Calu3 (cell line): Measurements from ENCODE around the gene SDCCAG8. TPM values are rescaled to one million over a fixed set of nuclear protein-coding genes. Genes with fewer than 3 reads are reported as not detected.

Source experiments
- BruUV-seq: library from RNA; stranded (reverse); fragments of 400-500 nt; replicated peaks from 2 replicates; lab custom pipeline; 2021; lab: Mats Ljungman, UMichigan
- CTCF ChIA-PET: fragments of 300-600 bp; sonication (Branson Sonifier 250); formaldehyde crosslinking; loops from one replicate; lab custom pipeline; 2022; ENCODE audit warnings: antibody characterized with exemption; lab: Charles Lee
- DNase-seq: peaks from one replicate; pipeline ENCODE4 v3.0.0; 2022
- H3K27ac Mint-ChIP-seq: one replicate; pipeline ENCODE4 v1.8.0; 2022; ENCODE audit warnings: mixed read lengths; ENCODE audit not compliant: unreplicated experiment
- H3K27me3 Mint-ChIP-seq: one replicate; pipeline ENCODE4 v1.8.0; 2022; ENCODE audit warnings: mixed read lengths; ENCODE audit not compliant: unreplicated experiment
- H3K36me3 Mint-ChIP-seq: one replicate; pipeline ENCODE4 v1.8.0; 2022; ENCODE audit warnings: mild to moderate bottlenecking, moderate library complexity, mixed read lengths; ENCODE audit not compliant: insufficient read depth, unreplicated experiment
- H3K4me1 Mint-ChIP-seq: one replicate; pipeline ENCODE4 v1.8.0; 2022; ENCODE audit warnings: mild to moderate bottlenecking, low read depth, mixed read lengths; ENCODE audit not compliant: unreplicated experiment
- H3K4me3 Mint-ChIP-seq: one replicate; pipeline ENCODE4 v1.8.0; 2022; ENCODE audit warnings: mild to moderate bottlenecking, low read depth, moderate library complexity, mixed read lengths; ENCODE audit not compliant: unreplicated experiment
- H3K9me3 Mint-ChIP-seq: one replicate; pipeline ENCODE4 v1.8.0; 2022; ENCODE audit warnings: low read depth, mixed read lengths; ENCODE audit not compliant: unreplicated experiment
- intact Hi-C: fragments of 100-400 bp; cut with micrococcal nuclease; formaldehyde crosslinking; loops from one replicate; pipeline ENCODE4 v1.10.0; 2022; ENCODE audit not compliant: unreplicated experiment
- total RNA-seq: library from RNA; stranded (reverse); gene quantifications from 2 replicates; pipeline ENCODE4 v1.2.3, GENCODE V29; 2022
- TF ChIP-seq, protein P1 (sequence below): fragments of 200-600 bp; IDR thresholded peaks from one replicate; pipeline ENCODE4 v1.8.0; 2022; ENCODE audit warnings: antibody characterized with exemption; ENCODE audit not compliant: unreplicated experiment

SDCCAG8 gene
- total RNA-seq, 1 experiment from 2014 or later = 67.3 TPM

DNA sequence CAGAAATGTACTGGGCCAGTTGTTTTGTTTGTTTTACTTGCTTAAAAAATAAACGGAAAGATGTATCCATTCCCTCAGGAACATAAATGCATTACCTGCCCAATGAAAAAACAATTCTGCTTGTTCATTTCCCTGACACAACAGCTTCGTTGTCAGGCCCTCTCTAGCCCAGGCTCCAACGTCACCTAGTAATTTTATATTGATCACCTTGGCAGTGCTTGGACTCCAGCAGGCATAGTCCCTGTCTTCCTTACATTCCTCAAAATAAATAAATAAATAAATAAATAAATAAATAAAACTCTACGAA is 2.0 kb upstream of the SDCCAG8 start:
- DNase-seq = no peak
- BruUV-seq = no TSS peak
- peak overlapping the region; percentile 80 for H3K27ac Mint-ChIP-seq
- peaks cover 48% of the 10 kb centered on the region for H3K36me3 Mint-ChIP-seq
- peaks cover 20% of the 10 kb centered on the region for H3K4me1 Mint-ChIP-seq
- no peaks in the 10 kb centered on the region for H3K27me3 Mint-ChIP-seq
- intact Hi-C loops = loop anchor here (5.0 to 10.0 kb wide), 3 partner anchors 38 to 141 kb away; no protein-coding TSS in a partner anchor
- TF ChIP-seq, protein P1, sequence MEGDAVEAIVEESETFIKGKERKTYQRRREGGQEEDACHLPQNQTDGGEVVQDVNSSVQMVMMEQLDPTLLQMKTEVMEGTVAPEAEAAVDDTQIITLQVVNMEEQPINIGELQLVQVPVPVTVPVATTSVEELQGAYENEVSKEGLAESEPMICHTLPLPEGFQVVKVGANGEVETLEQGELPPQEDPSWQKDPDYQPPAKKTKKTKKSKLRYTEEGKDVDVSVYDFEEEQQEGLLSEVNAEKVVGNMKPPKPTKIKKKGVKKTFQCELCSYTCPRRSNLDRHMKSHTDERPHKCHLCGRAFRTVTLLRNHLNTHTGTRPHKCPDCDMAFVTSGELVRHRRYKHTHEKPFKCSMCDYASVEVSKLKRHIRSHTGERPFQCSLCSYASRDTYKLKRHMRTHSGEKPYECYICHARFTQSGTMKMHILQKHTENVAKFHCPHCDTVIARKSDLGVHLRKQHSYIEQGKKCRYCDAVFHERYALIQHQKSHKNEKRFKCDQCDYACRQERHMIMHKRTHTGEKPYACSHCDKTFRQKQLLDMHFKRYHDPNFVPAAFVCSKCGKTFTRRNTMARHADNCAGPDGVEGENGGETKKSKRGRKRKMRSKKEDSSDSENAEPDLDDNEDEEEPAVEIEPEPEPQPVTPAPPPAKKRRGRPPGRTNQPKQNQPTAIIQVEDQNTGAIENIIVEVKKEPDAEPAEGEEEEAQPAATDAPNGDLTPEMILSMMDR = no peak
- H3K9me3 Mint-ChIP-seq = no peaks in the 10 kb centered on the region
- H3K4me3 Mint-ChIP-seq = peak overlapping the region; percentile 90
- CTCF ChIA-PET = interaction anchor here (0.8 kb wide), 1 partner anchor 20 kb away, joined by 4 read pairs; no protein-coding TSS in a partner anchor

DNA sequence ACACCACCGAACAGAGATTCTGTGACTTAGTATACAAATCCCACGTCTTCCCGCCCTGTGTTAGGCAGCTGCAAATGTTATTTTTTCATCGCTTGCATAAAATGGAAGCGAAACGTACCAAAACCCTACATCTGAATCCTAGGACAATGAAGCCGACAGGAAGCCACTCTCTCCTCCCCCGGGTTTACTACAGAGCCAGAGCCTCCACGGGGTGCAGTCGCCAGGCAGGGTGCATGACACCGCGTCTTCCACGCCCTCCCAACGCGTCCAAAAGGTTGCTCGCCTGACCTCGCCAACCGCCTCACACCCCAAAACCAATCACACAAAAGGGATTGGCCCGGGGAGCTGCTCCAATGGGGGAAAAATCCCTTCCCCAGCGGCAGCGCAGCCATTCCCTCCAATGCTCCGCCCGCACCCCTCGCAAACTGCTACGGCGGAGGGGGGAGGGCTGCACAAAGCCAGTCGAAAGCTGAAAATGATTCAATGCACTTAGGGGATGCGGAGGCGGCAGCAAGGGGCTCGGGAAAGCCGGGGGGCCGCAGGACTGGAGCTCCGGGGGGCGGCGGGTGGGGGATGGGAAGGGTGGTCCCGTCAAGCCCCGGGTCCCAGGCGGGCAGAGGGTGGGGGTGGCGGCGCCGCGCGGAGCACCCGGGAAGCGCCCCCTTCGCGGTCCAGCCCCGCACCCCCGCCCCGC is 1.5 kb upstream of the SDCCAG8 start:
- Mint-ChIP-seq H3K4me1 (peaks cover 17% of the 10 kb centered on the region), H3K27me3 (no peaks in the 10 kb centered on the region), H3K36me3 (peaks cover 47% of the 10 kb centered on the region), H3K4me3 (peak overlapping the region; percentile 90), H3K27ac (peak overlapping the region; percentile 80), H3K9me3 (no peaks in the 10 kb centered on the region)
- TF ChIP-seq, protein P1 = no peak
- CTCF ChIA-PET = interaction anchor here (1.0 to 1.5 kb wide), 2 partner anchors 15 to 40 kb away, joined by 3 to 9 read pairs; no protein-coding TSS in a partner anchor
- BruUV-seq = no TSS peak
- intact Hi-C loops = loop anchor here (5.0 to 10.0 kb wide), 3 partner anchors 38 to 140 kb away; no protein-coding TSS in a partner anchor
- peak; percentile 59 for DNase-seq

DNA sequence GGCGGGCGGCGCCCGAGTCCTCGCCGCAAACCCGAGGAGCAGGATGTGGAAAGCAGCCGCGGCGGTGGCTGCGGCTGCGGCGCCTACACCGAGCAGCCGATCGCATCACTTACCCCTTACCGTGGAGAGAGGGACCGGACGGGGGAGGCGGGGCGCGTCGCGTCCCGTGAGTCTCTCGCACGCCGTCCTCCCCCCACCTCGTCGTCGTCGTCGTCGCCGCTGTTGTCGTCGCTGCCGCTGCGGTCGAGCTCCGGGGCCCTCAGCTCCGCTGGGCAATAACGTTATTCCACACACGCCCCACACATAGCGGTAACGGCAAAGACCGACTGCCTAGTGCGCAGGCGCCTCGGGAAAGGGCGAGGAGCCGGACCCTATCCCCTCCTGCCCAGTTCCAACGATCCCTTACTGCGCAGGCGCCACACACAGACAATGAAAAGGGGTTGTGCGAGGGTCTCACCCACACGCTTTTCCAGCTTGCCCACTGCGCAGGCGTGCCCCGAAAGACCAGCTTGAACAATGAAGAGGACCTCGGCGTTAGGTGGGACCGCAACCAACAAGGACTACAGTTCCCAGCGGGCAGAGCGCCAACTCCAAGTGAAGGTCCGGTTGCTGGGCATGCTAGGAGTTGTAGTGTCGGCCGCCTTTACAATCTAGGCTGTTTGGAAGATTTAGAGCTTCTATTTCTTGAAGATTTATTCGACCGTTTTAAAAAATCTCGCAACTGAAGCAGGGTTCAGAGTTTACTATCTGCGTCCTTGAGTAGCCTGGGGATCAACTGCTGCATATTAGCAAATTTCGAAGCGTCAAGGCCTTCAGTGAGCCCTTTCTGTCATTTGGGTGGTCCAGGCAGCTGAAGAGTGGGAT is 682 bp upstream of the SDCCAG8 start, which contains the start of gene CEP170:
CEP170 (minus strand) TSS at position 355 of the 864 bp plus-strand sequence. CDS start 30,001 bp downstream, outside the sequence.
- no TSS peak for BruUV-seq
- intact Hi-C loops = loop anchor here (1.0 to 10.0 kb wide), 4 partner anchors 13 to 140 kb away; no protein-coding TSS in a partner anchor
- peaks cover 18% of the 10 kb centered on the region for H3K4me1 Mint-ChIP-seq

More for the DNA sequence above, 682 bp upstream of the SDCCAG8 start, which contains the start of gene CEP170:
- peak; percentile 96 for DNase-seq
- TF ChIP-seq, protein P1 = no peak
- CTCF ChIA-PET = interaction anchor here (0.9 to 1.5 kb wide), 6 partner anchors 14 to 144 kb away, joined by 3 to 9 read pairs (median 4); no protein-coding TSS in a partner anchor
- H3K27me3 Mint-ChIP-seq = no peaks in the 10 kb centered on the region
- peaks cover 47% of the 10 kb centered on the region for H3K36me3 Mint-ChIP-seq
- H3K4me3 Mint-ChIP-seq = peak within 1 kb of the TSS; percentile 90
- peak within 1 kb of the TSS; percentile 80 for H3K27ac Mint-ChIP-seq
- no peaks in the 10 kb centered on the region for H3K9me3 Mint-ChIP-seq
